Stimulated activated CD4-positive, alpha-beta T cell treated with anti-CD3 and anti-CD28 coated beads, Interleukin-1b, Interleukin-23, amount 100 ng/mL, for 48 hours (primary cell): Measurements from ENCODE around the gene VAC14.

Experiments used
- DNase-seq: peaks from one replicate; pipeline ENCODE4 v3.0.0-alpha.2; 2020

The VAC14 gene

GRCh38 chr16:70689035-70689969, 111.7 kb downstream of the VAC14 start:
- no peak for DNase-seq

- no peak for DNase-seq
Measured at GRCh38 chr16:70688246-70688742, 112.7 kb downstream of the VAC14 start.

DNA sequence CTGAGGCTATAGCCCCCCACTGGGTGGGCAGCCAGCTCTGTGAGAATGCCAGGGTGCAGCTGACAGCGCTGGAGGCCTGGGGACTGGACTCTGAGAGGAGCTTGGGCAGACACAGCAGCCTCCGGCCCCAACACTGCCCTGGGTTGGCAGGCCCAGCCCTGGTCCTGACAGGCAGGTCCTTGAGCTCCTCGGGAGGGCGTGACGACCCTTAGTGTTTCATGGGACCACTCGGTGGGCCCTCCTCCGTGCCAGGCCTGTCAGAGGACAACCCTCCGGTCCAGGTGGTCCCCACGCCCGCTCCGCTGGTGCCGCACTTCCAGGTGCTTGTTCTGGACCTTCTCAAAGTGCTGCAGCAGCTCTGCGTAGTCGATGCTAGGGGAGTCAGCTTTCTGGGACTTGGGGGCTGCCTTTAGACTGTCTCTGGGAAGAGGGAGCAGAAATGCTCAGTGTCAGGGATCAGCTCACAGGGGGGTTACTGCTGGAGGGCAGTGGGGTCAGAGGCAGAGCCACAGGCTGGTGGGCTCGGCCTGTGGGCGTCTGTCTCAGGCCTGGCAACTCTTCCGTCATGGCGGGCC, 113.2 kb downstream of the VAC14 start:
- DNase-seq = no peak

GRCh38 chr16:70687102-70687511, 113.9 kb downstream of the VAC14 start:
- DNase-seq = no peak

DNA sequence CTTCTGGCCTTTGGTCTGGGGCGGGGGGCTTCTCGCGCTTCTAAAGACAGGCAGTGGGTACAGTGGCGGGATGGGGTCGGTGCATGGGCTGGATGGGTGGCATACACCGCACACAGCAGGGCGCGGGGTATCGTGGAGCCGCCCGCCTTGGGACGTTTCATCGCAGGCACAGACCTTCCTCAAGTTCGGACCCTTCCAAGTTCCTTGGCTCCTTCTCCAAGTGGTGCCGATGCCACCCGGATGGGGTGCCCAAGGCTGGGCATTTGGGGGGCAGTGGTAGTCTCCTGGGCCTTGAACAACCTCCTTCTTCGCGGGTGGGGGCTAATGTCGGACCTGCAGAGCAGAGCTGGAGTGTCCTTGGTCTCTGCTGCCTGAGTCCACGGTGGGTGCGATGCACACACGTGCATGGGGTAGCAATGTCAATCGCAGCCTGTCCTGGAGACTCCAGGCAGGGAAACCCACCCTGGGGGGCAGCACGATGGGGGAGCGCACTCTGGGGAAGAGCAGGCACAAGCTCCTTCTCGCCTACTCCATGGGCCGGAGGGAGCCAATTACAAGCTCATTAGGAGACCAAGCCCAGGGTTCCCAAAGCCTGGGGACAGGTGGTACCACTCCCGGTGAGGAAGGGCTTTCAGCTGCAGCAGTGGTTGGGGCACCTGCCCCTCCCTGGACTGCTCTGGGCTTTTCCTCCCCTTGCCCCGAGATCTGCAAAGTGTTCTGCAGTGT, 114.4 kb downstream of the VAC14 start:
- DNase-seq = no peak

- DNase-seq = no peak
Measured at GRCh38 chr16:70685938-70686375, 115.0 kb downstream of the VAC14 start, which contains the start of gene MTSS2. Gene MTSS2, minus strand, starts transcription at chr16:70686053. Its CDS starts 262 bp downstream, at chr16:70685791.

- no peak for DNase-seq
Measured at GRCh38 chr16:70685061-70685937, 115.7 kb downstream of the VAC14 start.

DNA sequence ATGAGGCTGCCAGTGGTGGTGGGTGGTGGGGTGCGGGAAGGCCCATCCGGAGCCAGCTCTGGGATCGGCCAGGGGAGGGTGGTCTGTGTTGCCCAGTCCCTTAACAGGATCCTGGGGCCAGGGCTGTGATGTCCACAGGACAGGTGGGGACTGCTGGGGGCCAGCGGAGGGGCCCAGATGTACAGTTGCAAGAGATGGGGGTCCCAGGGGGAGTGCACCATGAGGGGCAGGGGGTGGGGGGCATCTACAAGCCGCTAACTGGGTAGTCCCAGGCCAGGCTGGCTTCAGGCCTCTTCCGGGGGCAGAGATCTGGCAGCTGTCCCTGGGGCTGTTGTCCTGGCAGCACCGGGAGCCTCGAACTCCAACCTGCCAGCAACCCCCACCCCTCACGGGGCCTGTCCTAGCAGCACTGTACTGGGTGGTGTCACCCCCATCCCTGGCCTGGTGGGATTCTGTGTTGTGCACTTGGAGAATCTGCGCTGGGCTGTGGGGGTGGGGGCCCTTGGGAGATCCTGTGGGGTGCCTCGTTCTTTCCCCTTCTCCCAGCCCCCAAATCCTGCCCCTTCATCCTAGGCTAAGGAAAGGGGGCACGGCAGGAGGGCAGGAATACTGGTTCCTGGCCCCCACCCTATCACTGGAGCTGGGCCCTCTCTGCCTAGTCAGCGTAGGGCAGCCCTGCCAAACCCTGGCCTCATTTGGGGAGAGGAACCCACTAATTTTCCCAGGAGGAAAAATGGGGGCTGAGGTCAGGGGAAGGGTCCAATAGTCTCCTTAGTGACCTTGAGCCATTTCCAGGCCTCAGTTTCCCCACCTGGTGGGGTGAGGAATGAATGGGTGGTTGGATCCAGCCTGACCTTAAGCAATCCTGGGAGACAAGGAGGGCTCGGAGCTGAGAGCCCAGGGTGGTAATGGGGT, 116.6 kb downstream of the VAC14 start:
- DNase-seq = no peak

DNA sequence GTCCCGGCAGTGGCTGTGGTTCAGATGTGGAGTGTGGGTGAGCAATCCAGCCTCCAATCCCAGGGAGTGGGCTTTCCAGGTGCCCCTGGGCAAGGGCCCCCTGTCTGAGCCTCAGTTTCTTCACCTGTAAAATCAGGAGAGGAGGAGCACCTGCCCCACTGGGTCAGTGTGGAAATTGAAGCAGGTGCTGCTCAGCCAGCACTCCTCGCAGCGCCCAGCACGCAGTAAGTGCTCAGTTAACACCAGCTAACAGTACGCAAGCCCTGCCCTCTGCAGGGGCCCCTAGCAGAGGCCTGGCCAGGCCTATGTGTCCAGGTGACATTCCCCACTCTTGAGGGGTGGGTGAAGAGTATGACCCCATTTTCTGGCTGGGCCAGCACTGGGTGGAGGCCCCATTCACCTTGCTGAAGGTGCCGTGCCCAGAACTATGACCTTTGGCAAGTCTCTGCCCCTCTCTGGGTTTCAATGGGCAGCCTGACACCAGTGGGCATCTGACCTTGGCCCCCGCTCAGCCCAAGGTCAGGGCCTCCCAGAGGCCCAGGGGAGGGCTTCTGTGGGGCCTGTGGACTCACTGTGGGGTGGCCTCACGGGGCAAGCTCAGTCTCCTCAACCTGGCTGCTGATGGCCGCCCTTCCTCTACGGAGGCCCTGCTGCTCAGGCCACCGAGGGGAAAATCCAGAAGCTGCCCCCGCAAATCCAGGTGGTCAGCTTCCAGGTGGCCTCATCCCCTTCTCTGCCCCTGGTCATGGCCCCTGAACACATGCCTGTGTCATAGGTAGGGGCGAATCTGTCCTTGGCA, 117.6 kb downstream of the VAC14 start:
- no peak for DNase-seq

DNA sequence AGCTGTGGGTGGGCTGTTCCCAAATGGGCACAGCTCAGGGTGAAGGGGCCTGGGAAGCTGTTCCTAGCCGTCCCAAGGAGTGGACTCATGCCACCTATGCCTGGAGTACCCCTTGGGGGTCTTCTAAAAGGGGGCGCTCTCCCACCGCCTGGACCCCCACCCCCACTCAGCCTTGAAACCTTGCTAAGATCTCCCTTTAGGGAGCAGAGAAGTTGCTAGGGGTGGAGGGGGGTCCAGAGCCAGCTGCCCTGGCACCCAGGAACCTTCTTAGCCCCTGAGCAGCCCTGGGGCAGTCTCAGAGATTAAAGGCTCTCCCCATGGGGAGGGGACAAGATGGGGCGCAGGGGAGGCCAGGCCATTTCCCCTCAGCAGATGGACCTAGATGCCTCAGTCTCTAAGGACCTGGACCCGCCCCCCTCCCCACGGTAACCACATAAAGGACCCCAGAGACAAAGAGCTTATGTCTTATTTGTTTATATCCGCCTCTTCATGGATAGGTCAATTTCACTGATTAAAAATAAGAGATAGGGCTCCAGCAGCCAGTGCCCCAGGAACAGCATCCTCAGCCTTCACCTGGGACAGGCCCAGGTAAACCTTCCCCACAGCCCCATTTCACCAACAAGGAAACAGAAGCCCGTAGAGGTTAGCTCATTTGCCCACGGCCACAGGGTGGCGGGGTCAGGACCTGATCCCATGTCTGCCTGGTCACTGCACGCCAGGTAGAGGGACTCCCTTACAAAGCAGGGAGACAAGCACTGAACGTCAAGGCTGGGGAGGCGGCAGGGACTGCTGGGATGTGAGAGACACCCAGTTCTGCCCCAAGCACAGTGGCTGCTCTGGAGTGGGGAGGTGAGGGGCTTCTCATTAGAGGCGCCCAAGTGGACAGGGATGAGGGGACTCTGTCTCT, 118.5 kb downstream of the VAC14 start:
- no peak for DNase-seq

- no peak for DNase-seq
Measured at GRCh38 chr16:70681382-70682238, 119.3 kb downstream of the VAC14 start.

DNA sequence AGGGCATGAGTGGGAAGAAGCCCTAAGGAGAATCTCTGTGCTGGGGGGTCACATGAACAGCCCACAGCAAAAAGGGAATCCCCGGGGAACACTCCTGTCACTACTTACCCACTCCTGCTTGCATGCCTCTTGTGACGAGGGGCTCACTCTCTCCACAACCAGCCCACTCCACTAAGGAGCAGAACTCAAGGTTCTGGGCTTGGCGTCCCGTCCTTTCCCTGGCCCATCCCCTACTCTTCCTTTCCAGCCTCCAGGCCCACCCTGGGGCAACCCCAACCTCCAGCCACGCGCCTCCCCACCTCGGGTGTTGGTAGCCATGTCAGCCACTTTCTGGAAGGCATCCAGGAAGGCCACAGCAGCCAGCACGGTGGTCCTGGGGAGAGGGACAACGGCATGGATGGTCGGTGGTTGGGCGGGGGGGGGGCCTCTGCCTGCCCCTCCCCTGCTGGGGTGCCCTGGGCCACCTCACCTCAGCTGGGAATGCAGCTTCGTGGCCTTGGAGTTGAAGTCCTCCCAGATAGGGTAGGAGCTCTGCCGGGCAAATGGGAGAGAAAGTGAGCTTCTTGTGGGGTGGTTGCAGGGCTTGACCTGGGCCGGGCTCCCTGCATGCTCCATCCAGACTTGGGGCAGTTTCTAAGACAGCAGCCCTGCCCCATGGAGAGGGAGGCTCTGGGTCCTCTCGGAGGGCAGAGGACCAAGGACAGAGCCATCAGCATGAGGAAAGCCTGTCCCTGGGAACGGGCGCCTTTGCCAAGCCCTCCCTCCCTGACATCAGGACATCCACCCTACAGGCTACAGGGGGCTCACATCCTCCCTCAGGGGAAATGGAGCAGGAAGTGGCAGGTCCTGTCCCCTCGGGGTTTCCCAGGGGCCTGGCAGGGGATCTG, 120.2 kb downstream of the VAC14 start:
- no peak for DNase-seq

- DNase-seq = no peak
Measured at GRCh38 chr16:70679671-70680494, 121.1 kb downstream of the VAC14 start.

DNA sequence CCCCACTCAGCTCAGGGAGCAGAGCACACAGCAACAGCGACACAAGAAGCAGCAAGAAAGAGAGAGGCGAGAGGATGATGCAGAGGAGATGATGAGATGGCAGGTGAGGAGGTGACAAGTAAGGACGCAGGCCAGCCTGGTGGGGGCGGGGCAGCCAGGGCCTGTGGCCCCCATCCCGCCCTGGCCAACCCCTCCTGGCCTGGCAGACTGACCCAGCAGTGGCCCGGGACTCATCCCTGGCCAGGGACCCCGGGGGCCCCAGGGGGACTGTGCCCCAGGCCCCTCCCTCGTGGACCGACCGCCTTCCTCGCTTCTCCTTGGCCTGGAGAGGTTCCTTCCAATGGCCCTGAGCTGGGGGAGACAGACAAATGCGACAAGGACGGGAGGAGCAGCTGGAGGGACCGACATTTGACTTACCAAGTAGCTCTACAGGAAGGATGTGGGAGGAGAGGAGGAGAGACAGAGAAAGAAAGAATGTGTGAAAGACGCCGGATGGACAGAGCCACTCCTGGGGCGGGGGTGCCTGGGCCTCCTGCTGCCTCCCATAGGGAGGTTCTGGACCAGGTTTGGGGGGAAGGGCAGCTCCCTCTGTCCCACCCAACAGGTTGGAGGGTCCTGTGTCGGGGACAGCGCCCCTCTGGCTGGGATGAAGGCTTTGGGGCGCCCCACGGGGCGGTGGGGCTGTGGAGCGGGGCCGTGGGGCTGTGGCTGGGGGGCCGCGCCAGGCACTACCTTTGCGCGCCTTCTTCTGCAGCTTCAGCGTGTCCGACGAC, 121.9 kb downstream of the VAC14 start:
- DNase-seq = no peak
